Chondrocyte (in vitro differentiated cells): ENCODE measurements around the gene GPR25. TPM values are rescaled to one million over a fixed set of nuclear protein-coding genes. Genes with fewer than 3 reads are reported as not detected.

ENCODE experiments used
- DNase-seq: peaks from one replicate; pipeline ENCODE4 v3.0.0; 2021; ENCODE audit warnings: mixed read lengths, low spot score
- H3K27ac Mint-ChIP-seq: one replicate; pipeline ENCODE4 v1.8.0; 2021; ENCODE audit warnings: mild to moderate bottlenecking, moderate library complexity, mixed read lengths; ENCODE audit not compliant: unreplicated experiment
- H3K27me3 Mint-ChIP-seq: 2 replicates; pipeline ENCODE4 v1.8.0; 2021; ENCODE audit warnings: low read depth, mixed read lengths
- H3K36me3 Mint-ChIP-seq: 2 replicates; pipeline ENCODE4 v1.8.0; 2021; ENCODE audit warnings: low read depth, mixed read lengths
- H3K4me1 Mint-ChIP-seq: 2 replicates; pipeline ENCODE4 v1.8.0; 2021; ENCODE audit warnings: low read depth, mild to moderate bottlenecking, mixed read lengths
- H3K4me3 Mint-ChIP-seq: one replicate; pipeline ENCODE4 v1.8.0; 2021; ENCODE audit warnings: mild to moderate bottlenecking, moderate library complexity, mixed read lengths; ENCODE audit not compliant: unreplicated experiment
- H3K9me3 Mint-ChIP-seq: 2 replicates; pipeline ENCODE4 v1.8.0; 2021; ENCODE audit warnings: low read depth, mixed read lengths
- total RNA-seq: library from RNA; stranded (reverse); gene quantifications from 3 replicates; pipeline ENCODE4 v1.2.1, GENCODE V29; 2021
- TF ChIP-seq, protein P1 (sequence below): fragments of 200-600 bp; sonication (generic); IDR thresholded peaks from 2 replicates; pipeline ENCODE4 v1.5.0; 2021; ENCODE audit warnings: antibody characterized with exemption, mild to moderate bottlenecking, moderate library complexity

The GPR25 gene
- total RNA-seq, 1 donor from 2014 or later = not detected

DNA sequence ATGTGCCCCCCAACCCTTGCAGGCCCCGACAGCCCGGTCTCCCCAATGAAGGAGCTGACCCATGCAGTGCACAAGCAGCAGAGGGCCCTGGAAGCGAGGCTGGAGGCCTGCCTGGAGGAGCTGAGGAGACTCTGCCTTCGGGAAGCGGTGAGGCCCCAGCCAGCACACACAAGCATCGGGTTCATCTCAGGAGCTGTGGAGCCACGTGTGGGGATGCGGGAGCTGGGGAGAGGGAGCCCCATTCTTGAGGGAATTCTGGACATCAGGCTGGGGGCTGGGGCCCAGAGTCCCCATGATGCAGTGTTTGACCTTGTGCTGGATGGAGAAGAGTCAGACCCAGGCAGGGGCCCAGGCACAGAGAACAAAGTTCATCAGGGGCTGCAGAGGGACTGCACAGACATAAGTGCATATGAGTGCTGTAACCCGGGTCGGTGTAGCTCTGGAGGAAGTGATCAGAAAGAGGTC is 26.7 kb downstream of the GPR25 start:
- peak; percentile 56 for DNase-seq
- peaks cover 7% of the 10 kb centered on the region for H3K36me3 Mint-ChIP-seq
- TF ChIP-seq, protein P1, sequence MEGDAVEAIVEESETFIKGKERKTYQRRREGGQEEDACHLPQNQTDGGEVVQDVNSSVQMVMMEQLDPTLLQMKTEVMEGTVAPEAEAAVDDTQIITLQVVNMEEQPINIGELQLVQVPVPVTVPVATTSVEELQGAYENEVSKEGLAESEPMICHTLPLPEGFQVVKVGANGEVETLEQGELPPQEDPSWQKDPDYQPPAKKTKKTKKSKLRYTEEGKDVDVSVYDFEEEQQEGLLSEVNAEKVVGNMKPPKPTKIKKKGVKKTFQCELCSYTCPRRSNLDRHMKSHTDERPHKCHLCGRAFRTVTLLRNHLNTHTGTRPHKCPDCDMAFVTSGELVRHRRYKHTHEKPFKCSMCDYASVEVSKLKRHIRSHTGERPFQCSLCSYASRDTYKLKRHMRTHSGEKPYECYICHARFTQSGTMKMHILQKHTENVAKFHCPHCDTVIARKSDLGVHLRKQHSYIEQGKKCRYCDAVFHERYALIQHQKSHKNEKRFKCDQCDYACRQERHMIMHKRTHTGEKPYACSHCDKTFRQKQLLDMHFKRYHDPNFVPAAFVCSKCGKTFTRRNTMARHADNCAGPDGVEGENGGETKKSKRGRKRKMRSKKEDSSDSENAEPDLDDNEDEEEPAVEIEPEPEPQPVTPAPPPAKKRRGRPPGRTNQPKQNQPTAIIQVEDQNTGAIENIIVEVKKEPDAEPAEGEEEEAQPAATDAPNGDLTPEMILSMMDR = no peak
- no peak overlapping the region for H3K27ac Mint-ChIP-seq
- no peaks in the 10 kb centered on the region for H3K9me3 Mint-ChIP-seq
- H3K27me3 Mint-ChIP-seq = no peaks in the 10 kb centered on the region
- H3K4me3 Mint-ChIP-seq = no peak overlapping the region
- H3K4me1 Mint-ChIP-seq = peaks cover 43% of the 10 kb centered on the region

DNA sequence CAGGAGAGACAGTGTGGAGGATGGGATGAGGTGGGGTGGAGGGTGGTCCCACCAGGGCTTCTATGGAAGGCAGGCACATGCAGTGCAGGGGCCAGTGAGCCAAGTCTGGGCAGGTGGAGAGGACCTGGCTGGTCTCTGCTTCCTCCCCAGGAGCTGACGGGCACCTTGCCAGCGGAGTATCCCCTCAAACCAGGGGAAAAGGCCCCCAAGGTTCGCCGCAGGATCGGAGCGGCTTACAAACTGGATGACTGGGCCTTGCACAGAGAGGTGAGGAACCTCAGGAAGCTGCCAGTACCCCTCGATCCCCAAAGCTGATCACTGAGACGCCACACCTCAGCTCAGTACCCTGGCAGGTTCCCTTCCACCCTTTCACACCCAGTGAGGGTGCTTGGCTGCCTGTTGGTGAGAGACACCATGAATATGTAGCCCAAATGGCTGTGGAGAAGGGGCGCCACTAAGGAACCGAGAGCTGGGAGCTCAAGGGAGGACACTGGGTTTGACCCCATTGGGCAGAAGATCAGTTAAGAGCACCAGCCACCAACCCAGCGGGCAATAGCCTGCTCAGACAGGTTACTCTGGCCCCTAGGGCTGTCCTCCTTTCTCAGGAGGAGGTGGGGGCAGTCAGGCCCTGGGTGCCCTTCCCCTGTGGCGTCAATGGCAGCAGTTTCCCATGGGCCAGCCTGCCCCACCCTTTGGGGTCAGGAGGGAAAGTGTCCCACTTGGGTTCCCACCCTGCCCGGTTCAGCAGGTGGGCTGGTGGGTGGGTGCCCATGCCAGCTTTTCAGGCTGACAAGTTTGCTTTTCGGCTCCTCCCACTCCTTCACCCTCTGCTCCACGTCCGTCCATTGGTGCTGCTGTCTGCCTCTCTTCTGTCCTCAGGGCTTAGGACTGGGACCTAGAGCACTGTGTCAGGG is 27.4 kb downstream of the GPR25 start:
- peak; percentile 72 for DNase-seq
- H3K4me1 Mint-ChIP-seq = peaks cover 36% of the 10 kb centered on the region
- H3K36me3 Mint-ChIP-seq = peaks cover 7% of the 10 kb centered on the region
- H3K9me3 Mint-ChIP-seq = no peaks in the 10 kb centered on the region
- H3K27me3 Mint-ChIP-seq = no peaks in the 10 kb centered on the region
- no peak overlapping the region for H3K4me3 Mint-ChIP-seq
- TF ChIP-seq, protein P1 = no peak
- H3K27ac Mint-ChIP-seq = no peak overlapping the region

DNA sequence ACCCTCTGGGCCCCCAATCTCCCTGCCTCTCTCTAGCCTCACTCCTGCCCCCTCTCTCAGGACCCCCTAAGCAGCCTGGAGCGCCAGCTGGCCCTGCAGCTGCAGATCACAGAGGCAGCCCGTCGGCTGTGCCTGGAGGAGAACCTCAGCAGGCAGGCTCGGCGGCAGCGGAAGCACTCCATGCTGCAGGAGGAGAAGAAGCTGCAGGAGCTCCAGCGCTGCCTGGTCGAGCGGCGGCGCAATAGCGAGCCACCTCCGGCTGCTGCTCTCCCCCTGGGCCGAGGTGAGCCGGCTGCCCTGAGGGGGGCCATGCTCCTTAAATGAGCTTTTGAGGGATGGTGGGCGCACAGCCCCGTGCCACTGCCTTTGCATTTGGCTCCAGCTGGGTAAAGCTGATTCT is 28.1 kb downstream of the GPR25 start:
- Mint-ChIP-seq H3K9me3 (no peaks in the 10 kb centered on the region), H3K4me1 (peaks cover 29% of the 10 kb centered on the region), H3K27me3 (no peaks in the 10 kb centered on the region), H3K27ac (no peak overlapping the region), H3K4me3 (no peak overlapping the region), H3K36me3 (peaks cover 7% of the 10 kb centered on the region)
- DNase-seq = no peak
- TF ChIP-seq, protein P1 = no peak

GRCh38 chr1:200901350-200901749 is 28.6 kb downstream of the GPR25 start:
- DNase-seq = peak; percentile 53
- no peaks in the 10 kb centered on the region for H3K27me3 Mint-ChIP-seq
- no peak overlapping the region for H3K4me3 Mint-ChIP-seq
- TF ChIP-seq, protein P1 = no peak
- H3K4me1 Mint-ChIP-seq = peaks cover 24% of the 10 kb centered on the region
- no peaks in the 10 kb centered on the region for H3K9me3 Mint-ChIP-seq
- no peak overlapping the region for H3K27ac Mint-ChIP-seq
- H3K36me3 Mint-ChIP-seq = peaks cover 7% of the 10 kb centered on the region

DNA sequence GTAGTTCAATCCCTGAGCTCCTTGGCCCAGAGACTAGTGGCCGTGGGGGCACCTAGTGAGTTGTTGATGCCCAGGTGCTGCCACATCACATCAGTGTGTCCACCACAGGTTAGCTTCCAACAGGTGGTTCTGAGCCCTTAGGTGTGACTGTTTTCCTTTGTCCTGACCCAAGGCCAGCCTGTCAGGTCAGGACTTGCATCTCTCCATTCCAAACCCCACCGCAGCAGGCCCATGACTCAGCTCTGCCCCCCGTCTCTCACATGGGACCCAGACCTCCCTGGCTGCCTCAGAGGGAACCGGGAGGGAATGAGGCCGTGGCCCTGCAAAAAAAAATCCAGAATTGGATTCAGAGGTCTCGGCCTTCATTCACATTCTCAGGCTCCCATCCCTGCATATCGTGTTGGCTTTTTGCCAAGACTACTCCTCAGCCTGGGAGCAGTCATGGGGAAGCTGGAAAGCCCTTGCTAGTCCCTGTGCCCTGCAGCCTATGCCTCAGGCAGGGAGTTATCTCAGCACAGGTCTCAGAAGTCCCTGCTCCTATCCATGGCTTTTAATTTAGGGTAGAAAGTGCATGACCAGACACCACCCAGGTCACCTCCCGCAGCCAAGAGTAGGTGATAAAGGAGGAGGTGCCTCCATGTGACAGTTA is 29.1 kb downstream of the GPR25 start:
- H3K4me1 Mint-ChIP-seq = peaks cover 20% of the 10 kb centered on the region
- TF ChIP-seq, protein P1 = no peak
- H3K9me3 Mint-ChIP-seq = no peaks in the 10 kb centered on the region
- H3K27me3 Mint-ChIP-seq = no peaks in the 10 kb centered on the region
- H3K36me3 Mint-ChIP-seq = peaks cover 7% of the 10 kb centered on the region
- no peak overlapping the region for H3K4me3 Mint-ChIP-seq
- no peak overlapping the region for H3K27ac Mint-ChIP-seq
- DNase-seq = peak; percentile 42
